ENCODE measurements around the gene TESK2. TPM values are rescaled to one million over a fixed set of nuclear protein-coding genes. Genes with fewer than 3 reads are reported as not detected.

Gene TESK2
- total and polyA plus RNA-seq, 12 donors = 1.1 to 21.4 (median 3.6) TPM

GRCh38 chr1:45297666-45298356, 193.2 kb downstream of the TESK2 start:
- intact Hi-C loops (cut with DNase I) = loop anchor here (5.0 kb wide), 2 partner anchors 91 to 281 kb away; partner anchors contain the start of gene ZSWIM5 (in 1 of the 2)
- TF ChIP-seq POLR2A (IDR thresholded peaks at IDR 0.05) (no peak), CTCF (IDR thresholded peaks at IDR 0.05) (no peak)
- 74 to 78% (median 78%) methylated on average over 8 of the region's 8 CpGs for WGBS, 4 donors
- Histone ChIP-seq H3K9me3 (replicated peaks in 1 of 3) (no peaks in the 10 kb centered on the region), H3K4me3 (no peak overlapping the region), H3K27ac (peak overlapping the region in 1 of 5 donors; percentile 7), H3K36me3 (replicated peaks in 1 of 2) (no peaks in the 10 kb centered on the region), H3K27me3 (no peaks in the 10 kb centered on the region), H3K4me1 (replicated peaks in 1 of 2) (peaks cover 0 to under 1% of the 10 kb centered on the region in 2 donors)
- no peak for DNase-seq

Other genes starting within 250 kb of the TESK2 start
- 1 to 10 TPM in 2 of 9 donors, under 1 TPM in 4, not detected in 3; 0.18 to 2.9 (median 0.37) TPM for gene HPDL, start 164.3 kb downstream of the TESK2 start, total RNA-seq
- gene HPDL, start 164.3 kb downstream of the TESK2 start, polyA plus RNA-seq = under 1 TPM; 0.16 to 0.37 (median 0.33) TPM
- 10 to 100 TPM in 4 of 9 donors, 1 to 10 TPM in 5; 3.3 to 15.4 (median 9.8) TPM for gene TOE1, start 151.0 kb downstream of the TESK2 start, total RNA-seq
- gene TOE1, start 151.0 kb downstream of the TESK2 start, polyA plus RNA-seq = 10 to 100 TPM in 2 of 3 donors, 1 to 10 TPM in 1; 8.9 to 17.7 (median 10.3) TPM
- gene MUTYH, start 150.7 kb downstream of the TESK2 start, total RNA-seq = 10 to 100 TPM; 15.0 to 35.4 (median 21.0) TPM
- 10 to 100 TPM in 2 of 3 donors, 1 to 10 TPM in 1; 9.8 to 60.7 (median 44.0) TPM for gene MUTYH, start 150.7 kb downstream of the TESK2 start, polyA plus RNA-seq
- 1 to 10 TPM in 6 of 9 donors, under 1 TPM in 3; 0.24 to 8.9 (median 1.4) TPM for gene CCDC163, start 8.9 kb upstream of the TESK2 start, total RNA-seq
- gene CCDC163, start 8.9 kb upstream of the TESK2 start, polyA plus RNA-seq = 1 to 10 TPM in 2 of 3 donors, under 1 TPM in 1; 0.48 to 9.2 (median 4.0) TPM
- 10 to 100 TPM in 4 of 9 donors, 1 to 10 TPM in 5; 2.3 to 12.7 (median 8.9) TPM for gene MMACHC, start 9.1 kb upstream of the TESK2 start, total RNA-seq
- 10 to 100 TPM in 1 of 3 donors, 1 to 10 TPM in 2; 2.3 to 10.3 (median 3.1) TPM for gene MMACHC, start 9.1 kb upstream of the TESK2 start, polyA plus RNA-seq
- gene PRDX1, start 30.7 kb upstream of the TESK2 start, total RNA-seq = 100 to 1,000 TPM; 343 to 908 (median 446) TPM
- gene PRDX1, start 30.7 kb upstream of the TESK2 start, polyA plus RNA-seq = 100 to 1,000 TPM; 404 to 695 (median 559) TPM
- gene AKR1A1, start 59.7 kb upstream of the TESK2 start, total RNA-seq = 100 to 1,000 TPM in 8 of 9 donors, 10 to 100 TPM in 1; 85.6 to 157 (median 119) TPM
- gene AKR1A1, start 59.7 kb upstream of the TESK2 start, polyA plus RNA-seq = 100 to 1,000 TPM in 2 of 3 donors, 10 to 100 TPM in 1; 87.9 to 199 (median 165) TPM
- 10 to 100 TPM; 32.3 to 88.3 (median 48.7) TPM for gene NASP, start 92.9 kb upstream of the TESK2 start, total RNA-seq
- gene NASP, start 92.9 kb upstream of the TESK2 start, polyA plus RNA-seq = 100 to 1,000 TPM in 2 of 3 donors, 10 to 100 TPM in 1; 59.8 to 181 (median 136) TPM
- gene CCDC17, start 132.9 kb upstream of the TESK2 start, total RNA-seq = 1 to 10 TPM in 5 of 9 donors, under 1 TPM in 3, not detected in 1; 0.35 to 2.5 (median 1.7) TPM
- 1 to 10 TPM in 2 of 3 donors, under 1 TPM in 1; 0.24 to 4.2 (median 2.2) TPM for gene CCDC17, start 132.9 kb upstream of the TESK2 start, polyA plus RNA-seq
- 100 to 1,000 TPM in 3 of 9 donors, 10 to 100 TPM in 6; 57.9 to 122 (median 82.6) TPM for gene GPBP1L1, start 195.4 kb upstream of the TESK2 start, total RNA-seq
- 10 to 100 TPM; 34.5 to 75.8 (median 40.1) TPM for gene GPBP1L1, start 195.4 kb upstream of the TESK2 start, polyA plus RNA-seq
- gene TMEM69, start 197.0 kb upstream of the TESK2 start, total RNA-seq = 10 to 100 TPM; 16.8 to 37.2 (median 26.3) TPM
- gene TMEM69, start 197.0 kb upstream of the TESK2 start, polyA plus RNA-seq = 10 to 100 TPM in 2 of 3 donors, 1 to 10 TPM in 1; 9.3 to 53.1 (median 16.8) TPM

Data from adrenal gland (tissue), 12 donors.